Effector CD8-positive, alpha-beta T cell (primary cell): ENCODE measurements around the gene GRK6.

Source experiments
- DNase-seq: peaks from one replicate; lab custom pipeline; 2025; lab: John Stamatoyannopoulos, UW

Gene GRK6

DNA sequence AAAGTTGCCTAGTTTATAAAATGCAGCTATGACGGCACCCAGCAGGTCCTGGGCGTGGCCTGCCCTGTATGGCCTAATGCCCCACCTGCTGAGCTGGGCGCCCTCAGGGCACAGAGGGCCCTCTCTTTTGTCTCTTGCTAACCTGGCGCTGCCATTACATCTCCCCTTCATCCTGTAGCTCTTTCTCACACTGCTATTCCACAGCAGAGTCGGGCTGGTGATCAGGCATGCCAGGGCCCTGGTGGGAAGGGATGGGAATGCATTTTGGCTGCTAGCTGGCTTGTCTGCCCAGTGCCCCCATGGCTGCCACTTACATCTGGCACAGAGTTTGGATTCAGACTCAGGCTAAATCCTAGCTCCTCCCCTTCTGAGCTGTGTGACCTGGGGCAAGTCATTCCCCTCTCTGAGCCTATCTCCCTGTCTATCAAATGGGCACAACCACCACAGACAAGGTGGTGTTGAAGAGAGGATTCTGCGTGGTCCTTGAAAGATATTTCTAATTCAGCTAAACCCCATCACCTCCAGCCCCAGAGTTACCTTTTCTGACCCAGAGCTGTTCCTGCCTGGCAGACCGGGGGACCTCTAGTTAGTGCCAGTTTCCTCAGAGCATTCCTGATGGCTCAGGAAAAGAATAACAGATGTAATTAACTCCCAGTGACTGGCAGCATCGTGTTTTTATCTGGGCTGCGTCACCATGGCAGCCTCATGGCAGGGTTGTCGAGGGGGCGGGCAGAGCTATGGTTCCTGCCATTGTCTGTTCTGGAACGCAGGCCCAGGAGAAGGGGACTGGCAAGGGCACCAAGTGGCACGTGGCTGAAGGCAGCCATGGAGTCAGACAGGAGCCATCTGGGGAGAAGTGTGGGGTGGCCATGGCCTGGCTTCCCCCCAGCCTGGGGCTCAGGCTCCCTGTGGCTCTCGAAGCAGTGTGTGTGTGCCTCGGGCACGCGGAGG is 26.5 kb downstream of the GRK6 start:
- no peak for DNase-seq

DNA sequence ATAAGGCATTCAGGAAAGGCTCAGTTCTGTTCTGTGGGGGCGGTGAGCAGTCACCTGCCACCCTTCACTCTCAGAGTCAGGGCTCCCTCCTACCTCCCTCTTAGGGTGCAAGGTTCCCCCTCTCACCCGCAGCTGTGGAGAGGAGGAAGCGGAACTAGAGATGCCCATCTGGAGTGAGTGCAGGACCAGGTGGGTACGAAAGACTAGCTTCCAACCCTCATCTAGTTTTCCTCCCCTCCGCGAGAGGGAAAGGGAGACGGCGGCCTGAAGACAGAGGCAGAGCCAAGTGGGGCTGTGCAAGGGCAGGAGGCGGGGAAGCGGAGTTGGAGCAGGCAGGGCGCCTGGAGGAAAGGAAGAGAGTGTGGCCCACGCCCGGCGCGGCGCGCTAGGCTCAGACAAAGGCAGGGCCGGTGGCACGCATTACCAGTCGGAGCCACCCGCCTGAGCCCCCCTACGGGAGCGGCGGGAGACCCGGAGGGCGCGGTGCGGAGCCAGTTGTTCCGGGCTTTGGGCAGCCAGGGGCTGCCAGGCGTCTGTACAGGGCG is 27.4 kb downstream of the GRK6 start:
- no peak for DNase-seq

DNA sequence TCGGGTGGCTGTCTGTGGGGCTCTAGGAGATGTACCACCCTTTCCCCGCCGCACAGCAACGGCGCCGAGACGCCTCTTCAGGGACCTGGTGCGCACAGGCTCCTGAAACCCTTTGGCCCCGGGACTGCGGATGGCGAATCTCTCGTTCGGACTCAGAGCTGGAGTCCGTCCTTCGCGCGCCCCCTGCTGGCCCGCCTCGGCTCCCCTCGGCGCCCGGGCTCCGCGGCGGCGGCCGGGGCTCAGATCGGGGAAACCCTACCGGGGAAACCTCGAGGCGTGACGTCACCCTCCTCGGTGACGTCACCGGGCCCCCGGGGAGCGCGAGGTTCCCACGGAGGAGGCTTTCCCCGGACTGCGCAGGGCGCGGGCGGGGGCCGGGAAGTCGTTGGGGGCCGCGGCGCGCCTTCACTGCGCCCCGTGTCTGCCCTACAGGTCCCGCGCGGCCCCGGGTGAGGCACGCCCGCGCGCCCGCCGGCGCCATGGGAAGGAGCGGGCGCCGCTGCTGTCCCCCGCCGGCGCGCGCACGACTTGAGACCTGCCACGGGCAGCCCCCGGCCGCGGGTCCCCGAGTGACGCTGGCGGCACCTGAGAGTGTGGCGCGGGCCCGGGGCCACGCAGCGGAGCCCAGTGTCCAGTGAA is 28.0 kb downstream of the GRK6 start:
- peak; percentile 94 for DNase-seq

DNA sequence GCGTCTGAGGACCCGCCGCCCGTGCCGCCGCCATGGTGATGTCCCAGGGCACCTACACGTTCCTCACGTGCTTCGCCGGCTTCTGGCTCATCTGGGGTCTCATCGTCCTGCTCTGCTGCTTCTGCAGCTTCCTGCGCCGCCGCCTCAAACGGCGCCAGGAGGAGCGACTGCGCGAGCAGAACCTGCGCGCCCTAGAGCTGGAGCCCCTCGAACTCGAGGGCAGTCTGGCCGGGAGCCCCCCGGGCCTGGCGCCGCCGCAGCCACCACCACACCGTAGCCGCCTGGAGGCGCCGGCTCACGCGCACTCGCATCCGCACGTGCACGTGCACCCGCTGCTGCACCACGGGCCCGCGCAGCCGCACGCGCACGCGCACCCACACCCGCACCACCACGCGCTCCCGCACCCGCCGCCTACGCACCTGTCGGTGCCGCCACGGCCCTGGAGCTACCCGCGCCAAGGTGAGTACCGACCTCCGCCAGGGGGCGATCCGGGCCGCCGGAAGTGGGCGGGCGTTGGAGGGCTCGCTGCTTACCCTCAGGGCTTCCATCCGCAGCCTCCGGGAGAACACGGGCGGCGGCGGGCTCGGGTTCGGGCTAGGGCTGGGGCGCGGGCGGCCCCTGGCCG is 28.7 kb downstream of the GRK6 start:
- peak; percentile 89 for DNase-seq

DNA sequence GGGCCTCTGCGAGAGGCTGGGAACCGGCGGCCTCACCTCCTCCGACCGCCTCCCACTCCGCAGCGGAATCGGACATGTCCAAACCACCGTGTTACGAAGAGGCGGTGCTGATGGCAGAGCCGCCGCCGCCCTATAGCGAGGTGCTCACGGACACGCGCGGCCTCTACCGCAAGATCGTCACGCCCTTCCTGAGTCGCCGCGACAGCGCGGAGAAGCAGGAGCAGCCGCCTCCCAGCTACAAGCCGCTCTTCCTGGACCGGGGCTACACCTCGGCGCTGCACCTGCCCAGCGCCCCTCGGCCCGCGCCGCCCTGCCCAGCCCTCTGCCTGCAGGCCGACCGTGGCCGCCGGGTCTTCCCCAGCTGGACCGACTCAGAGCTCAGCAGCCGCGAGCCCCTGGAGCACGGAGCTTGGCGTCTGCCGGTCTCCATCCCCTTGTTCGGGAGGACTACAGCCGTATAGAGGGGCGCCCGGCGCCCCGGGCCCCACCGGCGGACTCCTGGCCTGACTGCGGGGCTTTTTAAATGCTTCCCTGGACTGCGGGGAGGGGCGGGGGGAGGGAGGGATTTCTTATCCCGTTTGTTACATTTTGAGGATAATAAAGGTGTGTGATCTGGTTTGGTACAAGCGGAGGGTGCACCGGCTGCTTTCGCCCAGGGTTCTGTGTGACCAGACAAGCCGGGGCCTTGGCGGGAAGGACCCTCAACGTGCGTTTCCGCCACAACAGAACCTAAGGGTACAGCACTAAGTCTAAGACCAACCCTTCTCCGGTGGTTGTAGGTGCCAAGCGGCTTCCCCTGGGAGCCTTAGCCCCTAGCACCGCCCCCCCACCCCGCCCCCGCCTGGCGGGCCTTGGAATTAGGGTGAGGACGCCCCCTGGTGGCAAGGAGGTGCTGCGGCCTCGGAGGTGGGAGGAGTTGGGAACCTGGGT is 29.4 kb downstream of the GRK6 start:
- DNase-seq: peak; percentile 96

DNA sequence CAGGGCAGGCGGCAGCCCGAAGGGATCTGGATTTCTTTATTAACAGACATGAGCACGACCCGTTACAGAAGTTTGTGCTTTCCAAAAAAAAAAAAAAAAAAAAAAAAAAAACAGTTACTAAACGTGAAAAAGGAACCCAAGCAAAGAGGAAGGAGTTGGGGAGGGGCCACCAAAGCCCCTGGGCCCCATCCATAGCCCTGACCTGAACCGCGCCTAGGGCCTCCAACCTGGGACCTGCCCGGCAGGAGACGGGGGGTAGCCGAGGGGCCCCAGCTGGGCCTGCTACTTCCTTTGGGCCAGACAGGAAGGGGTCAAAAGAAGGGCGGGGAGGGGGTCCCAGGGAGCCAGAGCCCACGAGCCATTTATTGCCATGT is 30.1 kb downstream of the GRK6 start:
- DNase-seq: no peak

DNA sequence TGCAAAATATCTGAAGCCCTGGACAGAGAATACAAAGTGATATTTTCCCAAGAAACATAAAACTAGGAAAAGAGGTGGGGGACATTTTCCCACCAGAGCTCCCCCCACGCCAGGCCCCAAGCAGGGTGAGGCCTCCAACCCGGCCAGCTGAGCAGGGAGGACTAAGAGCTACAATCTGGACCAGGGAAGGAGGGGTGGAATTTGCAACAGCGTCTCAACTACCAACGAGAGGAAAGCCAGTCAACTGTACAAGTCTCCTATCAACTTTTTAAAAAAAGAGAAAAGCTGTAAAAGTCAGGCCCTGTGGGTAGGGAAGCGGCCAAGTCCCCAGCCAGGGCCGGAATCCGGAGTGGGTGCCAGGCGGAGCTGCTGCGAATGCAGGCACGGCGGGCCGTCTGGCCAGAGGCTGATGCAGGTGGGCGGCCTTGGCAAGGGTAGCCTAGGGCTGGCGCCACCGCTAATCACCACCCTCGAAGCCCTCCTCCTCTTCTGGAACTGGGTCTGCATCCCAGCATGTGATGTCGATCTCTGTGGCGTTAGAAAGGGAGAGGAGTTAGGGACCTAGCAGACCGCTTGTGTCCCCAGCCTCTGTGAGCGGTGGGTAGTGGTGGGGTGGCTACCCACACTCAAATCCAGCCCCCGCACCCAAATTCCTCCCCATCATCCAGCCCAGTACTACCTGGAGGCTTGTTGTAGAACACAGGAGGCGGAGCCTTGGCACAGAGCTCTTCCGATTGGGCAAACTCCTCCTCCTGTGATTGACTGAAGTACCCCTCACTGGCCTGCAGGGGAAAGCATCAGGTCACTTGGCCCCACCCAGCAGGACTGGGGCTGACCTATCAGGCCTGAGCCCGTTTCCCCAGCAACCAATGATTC is 30.7 kb downstream of the GRK6 start:
- peak; percentile 32 for DNase-seq

DNA sequence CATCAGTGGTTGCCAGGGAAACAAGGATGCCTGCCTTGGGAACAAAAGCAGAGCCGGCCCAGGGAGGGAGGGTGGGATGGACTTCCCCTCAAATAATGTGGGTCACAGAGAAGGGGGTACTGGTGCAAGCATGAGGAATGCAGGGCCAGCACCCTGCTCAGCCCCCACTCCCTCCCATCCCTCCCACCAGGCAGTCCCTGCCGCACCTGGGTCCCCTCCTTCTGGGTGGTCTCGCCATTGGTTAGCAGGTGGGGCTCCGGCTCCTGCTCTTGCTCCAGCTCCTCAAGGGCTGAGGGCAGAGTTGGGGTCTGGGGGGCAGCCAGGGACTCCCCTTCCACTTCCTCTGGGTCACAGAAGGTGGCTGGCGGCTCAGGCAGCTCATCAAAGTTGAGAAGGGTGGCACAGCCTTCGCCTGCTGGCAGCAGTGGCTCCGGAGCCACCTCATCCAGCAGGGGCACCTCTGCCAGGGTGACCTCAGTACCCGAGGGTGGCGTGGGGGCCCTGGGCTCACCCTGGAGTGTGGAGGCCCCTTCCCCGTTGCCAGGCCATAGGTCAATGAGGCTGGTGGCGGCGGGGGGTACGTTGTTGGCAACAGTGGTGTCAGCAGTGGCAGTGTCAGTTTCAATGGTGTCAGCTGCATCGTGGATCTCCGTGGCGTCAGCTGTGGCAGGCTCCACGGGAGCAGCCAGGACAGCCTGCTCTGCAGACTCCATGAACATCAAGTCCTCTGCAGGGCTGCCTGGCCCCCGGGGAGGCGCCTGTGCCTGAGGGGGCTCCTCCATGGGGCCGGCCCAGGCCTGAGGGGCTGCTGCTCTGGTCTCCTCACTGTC is 31.6 kb downstream of the GRK6 start:
- no peak for DNase-seq

DNA sequence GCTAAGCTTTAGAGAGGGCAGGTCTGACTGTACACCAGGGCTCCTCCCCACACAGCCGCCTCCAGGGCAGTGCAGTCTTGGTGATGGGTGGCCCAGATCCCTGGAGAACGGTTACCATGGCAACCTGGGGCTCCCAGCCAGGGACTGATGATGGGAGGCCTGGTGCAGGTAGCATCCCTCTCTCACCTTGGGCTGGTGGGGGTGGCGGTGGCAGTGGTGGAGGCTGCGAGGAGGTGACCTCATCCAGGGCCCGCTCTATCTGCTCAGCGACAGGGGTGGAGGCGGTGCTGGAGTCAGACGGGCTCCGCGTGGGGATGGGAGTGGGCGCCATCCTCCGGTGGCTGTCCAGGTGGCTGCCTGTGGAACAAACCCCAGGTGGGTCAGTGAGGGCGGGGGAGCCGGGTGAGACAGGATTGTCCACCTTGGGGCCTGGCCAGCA is 32.5 kb downstream of the GRK6 start:
- DNase-seq: no peak

DNA sequence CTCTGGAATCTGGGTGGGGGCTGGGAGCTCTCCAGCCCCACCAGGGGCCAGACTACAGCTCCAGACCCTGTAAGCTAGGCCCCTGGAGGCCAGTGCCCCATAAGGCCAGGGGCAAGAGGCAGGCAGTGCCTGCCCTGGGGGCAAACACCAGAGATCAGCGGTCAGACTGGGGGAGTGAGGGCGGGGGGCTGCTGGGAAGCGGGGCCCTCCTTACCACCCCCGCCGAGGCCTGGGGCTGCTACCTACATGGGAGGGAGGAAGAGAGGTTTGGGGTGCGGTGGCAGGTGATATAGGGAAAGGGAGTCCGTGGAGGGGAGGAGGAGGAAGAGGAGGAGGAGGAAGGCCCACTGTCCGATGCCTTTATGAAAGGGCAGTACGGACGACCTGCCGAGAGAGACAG is 32.9 kb downstream of the GRK6 start:
- no peak for DNase-seq

DNA sequence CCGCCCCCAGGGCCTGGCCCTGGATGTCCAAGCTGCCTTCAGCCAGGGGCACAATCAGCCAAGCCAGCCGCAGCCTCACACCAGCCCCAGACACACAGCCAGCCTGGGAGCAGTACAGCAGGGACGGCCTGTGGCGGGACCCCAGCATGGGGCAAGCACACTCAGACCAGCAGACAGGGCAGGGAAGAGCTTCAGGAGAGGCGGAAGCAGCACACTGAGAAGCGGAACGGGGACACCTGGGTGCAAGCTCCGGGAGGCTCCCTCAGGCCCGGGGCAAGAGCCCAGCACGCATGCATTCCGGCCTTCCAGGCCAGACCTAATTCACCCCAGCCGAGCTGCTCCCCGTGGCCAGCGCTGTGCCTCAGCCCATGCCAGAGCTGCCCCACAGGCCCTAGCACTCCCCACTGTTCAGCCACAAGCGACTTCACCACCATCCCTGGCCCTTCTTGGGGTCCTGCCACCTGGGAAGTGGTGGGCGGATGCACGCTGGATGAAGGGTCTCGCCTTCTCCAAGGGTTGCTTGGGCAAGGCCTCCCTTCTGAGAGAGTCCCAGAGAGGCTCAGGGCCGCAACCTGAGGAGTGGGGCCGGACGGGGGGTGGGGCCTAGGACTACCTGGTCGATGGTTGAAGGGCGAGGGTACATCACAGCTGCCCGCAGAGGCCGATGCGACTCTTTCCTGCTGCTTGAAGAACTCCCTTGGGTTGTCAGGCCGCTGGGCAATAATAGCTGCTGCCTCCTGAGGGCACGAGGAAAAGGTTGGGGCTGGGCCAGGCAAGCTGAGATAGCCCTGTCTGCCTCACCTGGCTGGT is 33.5 kb downstream of the GRK6 start:
- no peak for DNase-seq

DNA sequence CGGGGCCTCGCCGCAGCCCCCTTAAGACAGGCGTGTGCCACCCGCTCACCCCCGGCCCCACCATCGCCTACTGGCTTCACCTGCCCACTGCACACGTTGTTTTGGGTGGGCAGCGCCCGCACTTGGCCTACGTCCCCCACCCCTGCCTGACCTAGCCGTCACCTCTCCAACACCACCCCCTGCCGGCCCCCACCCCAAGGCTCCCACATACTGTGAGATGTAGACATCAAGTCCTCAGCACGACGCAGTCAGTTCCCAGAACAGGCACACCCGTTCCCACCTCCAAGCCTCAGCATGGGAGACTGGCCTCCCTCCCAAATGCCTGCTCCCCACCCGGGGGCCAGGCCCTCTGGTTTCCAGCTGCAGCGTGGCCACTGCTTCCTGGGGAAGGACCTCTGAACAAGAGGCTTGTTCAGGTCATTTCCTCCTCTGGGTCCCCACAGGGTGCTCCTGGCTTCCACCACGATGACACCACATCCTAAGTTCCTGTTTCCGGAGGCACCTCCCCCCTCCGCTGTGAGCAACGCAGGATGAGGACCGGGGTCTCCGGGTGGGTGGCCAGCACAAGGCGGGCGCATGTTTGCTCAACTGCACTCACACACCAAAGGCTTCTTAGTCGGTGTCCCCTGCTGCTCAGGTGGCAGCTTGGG is 35.7 kb downstream of the GRK6 start:
- DNase-seq: no peak

DNA sequence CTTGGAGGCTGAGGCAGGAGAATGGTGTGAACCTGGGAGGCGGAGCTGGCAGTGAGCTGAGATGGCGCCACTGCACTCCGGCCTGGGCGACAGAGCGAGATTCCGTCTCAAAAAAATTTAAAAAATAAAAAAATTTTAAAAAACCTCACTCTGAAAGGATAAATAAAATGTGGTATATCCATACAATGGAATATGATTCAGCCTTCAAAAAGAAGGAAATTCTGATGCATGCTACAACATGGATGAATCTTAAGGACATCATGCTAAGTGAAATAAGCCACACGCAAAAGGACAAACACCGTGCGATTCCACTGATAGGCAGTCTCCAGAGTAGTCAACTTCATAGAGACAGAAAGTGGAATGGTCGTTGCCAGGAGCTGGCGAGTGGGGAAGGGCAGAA is 38.6 kb downstream of the GRK6 start:
- DNase-seq: no peak

DNA sequence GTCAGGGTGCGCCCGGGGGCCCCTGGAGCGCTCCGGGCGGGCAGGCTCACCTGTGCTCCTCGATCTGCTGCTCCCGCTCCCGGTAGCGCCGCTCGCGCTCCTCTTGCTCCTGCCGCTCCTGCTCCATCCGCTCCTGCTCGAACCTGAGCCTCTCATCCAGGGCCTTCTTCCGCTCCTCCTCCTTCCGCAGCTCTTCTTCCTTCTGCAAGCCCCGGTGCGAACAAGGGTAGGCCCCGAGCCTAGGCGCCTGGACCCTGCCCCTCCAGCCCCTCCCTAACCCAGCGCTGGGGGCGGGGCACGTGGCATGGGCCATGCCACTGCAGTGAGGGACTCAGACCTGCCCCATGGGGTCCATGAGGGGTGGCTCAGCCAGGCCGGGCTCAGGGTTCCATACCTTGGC is 40.4 kb downstream of the GRK6 start:
- no peak for DNase-seq

DNA sequence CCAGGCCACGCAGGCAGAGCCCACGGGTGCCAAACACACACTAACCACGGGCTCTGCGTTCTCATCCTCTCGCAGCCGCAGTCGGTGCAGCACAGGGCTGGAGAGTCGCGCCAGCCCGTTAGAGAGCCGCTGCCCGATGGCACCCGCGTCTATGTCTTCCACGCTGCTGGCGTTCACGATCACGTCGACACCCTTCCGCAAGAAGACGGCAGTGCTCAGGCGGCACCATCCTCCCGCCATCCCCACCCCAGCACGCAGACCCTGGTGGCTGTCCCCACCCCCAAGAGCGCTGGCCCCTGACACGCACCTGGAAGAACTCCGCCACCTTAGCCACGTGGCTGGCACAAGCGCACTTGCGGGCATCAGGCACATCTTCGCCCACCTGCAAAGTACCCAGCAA is 41.0 kb downstream of the GRK6 start:
- DNase-seq: no peak

DNA sequence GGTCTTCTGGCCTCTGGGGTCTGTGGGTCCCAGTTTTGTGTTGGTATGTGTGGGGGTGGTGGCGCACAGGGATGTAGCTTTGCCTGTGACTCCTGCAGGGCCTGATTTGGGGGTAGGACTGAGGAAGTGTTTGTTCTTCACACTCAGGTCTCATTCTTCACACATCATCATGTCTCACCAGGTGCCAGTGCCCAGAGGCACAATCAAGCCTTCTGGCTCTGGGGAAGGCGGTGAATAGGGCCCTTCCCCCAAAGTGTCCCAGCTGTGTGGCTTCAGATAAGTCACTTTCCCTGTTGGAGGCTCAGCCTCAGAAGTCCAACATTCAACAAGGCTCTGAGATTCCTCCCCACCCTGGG is 41.8 kb downstream of the GRK6 start:
- no peak for DNase-seq

DNA sequence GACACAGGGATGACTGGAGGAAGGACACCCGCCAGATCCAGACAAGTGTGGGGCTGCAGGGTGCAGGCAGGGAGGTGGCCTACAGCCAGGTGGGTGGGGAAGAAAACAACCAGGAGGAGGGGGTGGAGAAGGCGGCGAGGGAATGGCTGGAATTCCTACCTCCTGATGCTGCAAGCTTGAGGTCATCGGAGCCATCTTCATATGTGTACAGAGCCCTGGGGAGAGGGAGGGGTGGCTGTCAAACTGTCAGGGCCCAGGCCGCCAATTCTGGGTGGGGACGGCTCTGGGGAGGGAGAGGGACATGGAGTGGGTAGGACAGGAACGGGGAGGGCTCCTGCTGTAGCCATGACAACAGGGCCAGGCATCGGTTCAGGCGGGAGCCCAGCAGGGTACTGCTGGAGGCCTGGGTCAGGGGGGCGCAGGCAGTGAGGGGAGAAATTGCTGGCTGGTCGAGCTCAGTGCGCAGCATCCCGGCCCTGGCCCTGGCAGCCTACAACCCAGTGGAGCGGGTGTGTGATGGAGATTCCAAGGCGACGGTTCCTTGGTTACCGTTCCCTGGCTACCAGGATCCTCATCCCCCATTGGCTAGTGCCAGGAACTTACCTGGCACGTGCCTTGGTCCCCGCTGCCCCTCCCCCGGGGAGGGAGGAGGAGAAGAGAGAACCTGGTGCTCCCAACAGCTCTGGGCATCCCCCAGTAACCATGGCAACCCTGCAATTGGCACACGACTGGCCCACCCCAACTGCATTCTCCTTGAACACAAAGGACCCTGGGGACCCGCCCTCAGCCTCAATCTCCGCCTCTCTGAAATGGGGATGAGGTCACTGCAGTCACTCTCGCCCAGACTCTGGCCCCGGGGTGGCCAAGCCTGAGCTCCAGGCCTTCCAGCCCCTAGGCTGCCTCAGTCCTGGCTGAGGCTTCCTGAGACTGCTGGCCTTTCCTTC is 42.5 kb downstream of the GRK6 start:
- DNase-seq: no peak
